Measurements from ENCODE around the gene ABI1.
A peak's percentile ranks its signal among the peaks of the same experiment; 100 is the strongest.

The ABI1 gene

DNA sequence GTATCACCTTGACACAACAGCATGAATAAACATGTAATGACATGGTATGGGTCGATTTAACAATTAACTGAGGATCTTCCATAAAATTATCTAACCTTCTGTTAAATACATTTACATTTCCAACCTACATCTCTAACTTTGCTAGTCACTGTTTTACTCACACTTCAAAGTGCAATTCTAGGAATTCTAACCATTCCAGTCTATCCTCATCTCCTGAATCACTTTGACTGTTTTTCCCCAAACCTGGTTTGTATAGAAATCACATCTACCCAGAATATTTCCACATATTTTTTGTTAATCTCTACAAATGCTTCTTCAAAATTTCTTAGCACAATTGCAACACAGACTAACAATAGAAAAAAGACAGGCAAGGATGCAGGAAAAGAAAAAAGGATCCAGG, 6.2 kb downstream of the ABI1 start:
- DNase-seq (ENCODE audit: low spot score), result no peak

DNA sequence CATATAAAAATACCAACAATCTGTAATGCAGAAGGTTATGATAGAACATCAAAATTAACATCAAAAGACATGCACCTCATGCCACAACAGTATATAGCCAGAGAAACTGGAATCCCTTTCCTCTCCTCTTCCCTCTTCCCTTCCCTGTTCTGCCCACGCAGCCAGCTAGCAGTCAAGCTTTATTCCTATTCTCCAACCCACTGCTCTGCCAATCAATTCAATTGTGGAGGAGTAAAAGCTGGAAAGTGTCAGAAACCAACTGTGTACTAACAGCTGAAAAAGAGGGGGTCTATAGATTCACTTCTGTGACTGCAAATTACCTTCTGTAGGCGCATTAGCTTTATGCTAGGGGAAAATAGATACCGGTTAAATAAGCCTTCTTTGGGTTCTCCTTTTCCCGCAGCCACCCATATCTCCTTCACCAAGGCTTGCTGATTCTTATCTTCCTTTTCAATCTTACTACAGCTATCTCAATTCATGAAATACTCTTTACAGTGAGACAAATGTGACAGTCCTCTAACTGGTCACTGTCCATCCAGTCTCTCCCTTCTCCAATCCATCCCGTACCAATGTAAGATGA, 16.3 kb downstream of the ABI1 start:
- no peak for DNase-seq (ENCODE audit: low spot score)

DNA sequence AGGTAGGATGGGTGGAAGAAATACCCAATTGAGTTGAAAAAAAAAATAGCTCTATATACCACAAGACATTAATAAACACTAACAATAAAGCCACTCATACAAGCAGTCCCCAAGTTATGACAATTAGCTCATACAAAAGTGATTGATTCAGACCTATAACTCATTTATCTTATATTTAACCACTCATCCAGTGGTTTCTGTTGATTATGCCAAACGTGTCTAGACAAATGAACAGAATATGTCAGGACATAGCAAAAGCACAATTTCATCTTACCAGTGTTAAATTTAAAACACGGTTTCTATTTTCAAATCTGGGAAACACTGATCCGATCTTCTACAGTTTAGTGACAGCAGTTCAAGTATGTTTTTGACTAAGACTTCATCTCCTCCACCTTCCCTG, 17.0 kb downstream of the ABI1 start:
- no peak for DNase-seq (ENCODE audit: low spot score)

DNA sequence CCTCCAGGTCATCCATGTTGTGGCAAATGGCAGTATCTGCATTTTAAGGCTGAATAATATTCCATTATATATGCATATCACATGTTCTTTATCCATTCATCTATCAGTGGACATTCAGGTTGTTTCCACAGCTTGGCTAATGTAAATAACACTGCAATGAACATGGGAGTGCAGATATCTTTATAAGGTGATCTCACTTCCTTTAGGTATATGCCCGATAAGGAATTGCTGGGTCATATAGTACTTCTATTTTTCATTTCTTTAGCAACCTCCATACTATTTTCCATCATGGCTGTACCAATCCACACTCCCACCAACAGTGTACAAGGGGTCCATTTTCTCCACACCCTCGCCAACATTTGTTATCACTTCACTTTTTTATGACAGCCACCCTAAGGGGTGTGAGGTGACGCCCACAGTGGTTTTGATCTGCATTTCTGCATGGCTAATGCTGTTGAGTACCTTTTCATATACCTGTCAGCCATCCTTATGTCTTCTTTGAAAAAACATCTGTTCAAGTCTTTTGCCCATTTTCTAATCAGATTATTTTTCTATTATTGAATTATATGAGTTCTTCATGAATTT, 18.9 kb downstream of the ABI1 start:
- no peak for DNase-seq (ENCODE audit: low spot score)

DNA sequence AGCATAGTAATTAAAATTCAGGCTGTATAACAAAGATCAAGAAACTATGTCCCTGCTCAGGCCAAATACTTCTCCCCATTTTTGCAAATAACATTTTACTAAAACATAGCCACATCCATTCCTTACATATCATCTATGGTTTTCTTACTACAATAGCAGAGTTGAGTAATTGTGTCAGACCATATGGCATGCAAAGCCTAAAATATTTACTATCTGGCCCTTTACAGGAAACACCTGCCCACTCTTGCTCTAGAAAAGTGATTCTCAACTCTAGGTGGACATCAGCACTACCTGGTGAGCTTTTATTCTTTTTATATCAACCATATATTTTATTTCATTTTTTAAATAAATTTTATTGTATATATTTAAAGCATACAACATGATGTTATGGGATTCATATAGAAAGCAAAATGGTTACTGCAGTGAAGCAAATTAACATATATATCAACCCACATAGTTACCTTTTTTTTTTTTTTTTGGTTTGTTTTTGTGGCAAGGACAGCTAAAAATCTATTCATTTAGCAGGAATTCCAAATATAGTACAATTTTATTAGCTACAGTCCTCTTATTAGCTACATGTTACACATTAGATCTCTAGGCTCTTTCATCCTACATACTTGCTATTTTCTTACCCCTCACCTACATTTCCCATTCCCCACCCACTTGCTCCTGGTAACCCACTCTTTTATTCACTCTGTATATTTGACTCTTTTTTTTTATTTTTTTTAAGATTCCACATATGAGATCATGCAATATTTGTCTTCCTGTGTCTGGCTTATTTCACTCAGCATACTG, 19.6 kb downstream of the ABI1 start:
- DNase-seq (ENCODE audit: low spot score), result no peak

DNA sequence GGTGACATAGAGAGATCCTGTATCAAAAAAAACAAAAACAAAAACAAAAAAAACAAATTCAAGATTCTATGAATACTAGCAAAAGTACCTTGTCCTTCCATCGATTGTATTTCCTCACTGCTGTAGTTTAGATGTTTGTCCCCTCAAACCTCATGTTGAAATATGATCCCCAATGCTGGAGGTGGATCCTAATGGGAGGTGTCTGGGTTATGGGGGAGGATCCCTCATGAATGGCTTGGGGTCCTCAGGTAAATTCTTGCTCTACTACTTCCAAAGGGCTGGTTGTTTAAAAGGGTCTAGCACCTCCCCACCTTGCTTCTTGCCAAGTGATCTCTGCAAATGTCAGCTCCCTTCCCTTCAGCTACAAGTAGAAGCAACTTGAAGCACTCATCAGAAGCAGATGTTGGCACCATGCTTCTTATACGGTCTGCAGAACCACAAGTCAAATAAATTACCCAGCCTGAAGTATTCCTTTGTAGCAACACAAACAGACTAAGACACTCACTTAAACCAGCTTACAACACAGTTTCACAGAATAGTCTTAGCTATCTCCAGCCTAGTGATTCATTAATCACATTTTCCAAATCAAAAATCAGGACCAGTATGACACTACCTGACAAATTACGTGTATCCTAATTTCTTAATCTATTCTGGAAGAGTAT, 20.7 kb downstream of the ABI1 start:
- DNase-seq (ENCODE audit: low spot score), result no peak

DNA sequence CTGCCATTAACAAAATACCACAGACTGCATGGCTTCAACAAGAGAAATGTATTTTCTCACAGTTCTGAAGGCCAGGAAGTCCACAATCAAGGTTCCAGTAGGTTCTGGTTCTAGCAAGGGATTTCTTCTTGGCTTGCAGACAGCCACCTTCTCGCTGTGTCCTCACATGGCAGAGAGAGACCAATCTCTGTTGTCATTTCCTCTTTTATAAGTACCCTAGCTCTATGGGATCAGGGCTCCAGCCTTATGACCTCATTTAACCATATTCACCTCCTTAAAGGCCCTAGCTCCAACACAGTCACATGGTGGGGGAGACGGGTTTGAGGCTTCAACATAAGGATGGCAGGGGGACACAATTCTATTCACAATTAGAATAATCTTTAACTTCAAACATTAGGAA, 23.6 kb downstream of the ABI1 start:
- no peak for DNase-seq (ENCODE audit: low spot score)

DNA sequence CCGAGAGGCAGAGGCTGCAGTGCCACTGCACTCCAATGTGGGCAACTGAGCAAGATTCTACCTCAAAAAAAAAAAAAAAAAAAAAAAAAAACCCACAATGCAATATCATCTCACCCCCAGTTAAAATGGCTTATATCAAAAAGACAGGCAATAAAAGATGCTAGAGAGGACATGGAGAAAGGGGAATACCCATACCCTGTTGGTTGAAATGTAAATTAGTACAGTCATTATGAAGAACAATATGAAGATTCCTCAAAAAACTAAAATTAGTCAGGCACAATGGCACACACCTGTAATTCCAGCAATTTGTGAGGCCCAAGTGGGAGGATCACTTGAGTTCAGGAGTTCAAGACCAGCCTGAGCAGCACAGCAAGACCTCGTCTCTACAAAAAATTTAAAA, 25.7 kb downstream of the ABI1 start:
- no peak for DNase-seq (ENCODE audit: low spot score)

DNA sequence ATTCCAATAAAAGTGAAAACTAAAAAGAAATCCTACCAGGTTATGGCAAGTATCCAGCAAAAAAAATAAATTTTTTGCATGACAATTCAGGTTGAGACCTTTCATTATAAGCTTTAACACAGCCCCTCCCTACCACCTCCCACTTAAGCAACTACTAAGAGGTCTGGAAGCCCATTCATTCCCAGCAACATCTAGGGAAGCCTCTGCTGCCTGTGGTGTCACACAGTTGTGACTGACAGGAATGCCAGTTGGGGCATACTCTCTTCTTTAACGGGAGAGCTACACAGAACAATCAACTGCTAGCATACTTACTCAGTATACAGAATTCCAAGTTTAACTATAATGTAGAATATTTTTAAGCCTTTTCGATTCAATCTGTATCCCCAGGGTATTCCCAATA, 27.8 kb downstream of the ABI1 start:
- no peak for DNase-seq (ENCODE audit: low spot score)

DNA sequence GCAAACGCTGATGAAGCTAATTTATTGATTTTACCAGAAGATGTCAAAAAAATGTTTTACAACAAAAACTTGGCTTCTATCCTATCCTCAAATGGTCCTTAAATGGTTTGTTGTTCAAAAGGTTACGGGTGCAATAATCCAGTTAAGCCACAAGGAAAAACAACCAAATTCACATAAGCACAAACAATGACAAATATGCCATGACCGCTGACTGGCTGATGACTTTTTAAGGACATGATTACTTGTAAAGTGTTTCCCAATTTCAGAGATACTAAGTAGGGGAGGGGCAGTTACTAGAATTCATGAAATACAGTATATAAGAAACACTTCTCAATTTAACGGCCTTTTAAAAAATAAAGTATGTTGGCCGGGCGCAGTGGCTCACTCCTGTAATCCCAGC, 28.8 kb downstream of the ABI1 start:
- DNase-seq (ENCODE audit: low spot score), result no peak

DNA sequence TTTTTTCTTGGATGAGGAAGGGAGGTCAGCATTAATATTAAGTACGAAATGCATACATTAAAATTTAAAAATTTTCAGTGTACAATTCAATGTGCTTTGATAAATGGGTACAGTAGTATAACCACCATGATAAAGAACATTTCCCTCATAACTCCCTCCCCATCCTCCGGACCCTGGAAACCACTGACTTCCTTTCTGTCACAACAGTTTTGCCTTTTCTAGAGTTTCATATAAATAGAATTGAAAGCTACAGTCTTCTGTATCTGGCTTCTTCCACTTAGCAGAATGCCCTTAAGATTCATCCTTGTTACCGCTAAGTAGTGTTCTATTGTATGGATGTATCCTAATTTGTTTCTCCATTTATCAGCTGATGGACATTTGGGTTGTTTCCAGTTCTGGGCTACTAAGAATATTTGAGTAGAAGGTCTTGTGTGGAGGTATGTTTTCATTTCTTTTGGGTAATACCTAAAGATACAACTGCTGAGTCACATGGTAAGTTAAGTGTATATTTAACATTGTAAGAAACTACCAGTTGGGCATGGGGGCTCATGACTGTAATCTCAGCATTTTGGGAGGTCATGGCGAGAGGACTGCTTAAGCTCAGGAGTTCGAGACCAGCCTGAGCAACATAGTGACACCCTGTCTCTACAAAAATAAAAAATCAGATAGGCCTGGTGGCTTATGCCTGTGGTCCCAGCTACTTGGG, 30.8 kb downstream of the ABI1 start:
- no peak for DNase-seq (ENCODE audit: low spot score)

DNA sequence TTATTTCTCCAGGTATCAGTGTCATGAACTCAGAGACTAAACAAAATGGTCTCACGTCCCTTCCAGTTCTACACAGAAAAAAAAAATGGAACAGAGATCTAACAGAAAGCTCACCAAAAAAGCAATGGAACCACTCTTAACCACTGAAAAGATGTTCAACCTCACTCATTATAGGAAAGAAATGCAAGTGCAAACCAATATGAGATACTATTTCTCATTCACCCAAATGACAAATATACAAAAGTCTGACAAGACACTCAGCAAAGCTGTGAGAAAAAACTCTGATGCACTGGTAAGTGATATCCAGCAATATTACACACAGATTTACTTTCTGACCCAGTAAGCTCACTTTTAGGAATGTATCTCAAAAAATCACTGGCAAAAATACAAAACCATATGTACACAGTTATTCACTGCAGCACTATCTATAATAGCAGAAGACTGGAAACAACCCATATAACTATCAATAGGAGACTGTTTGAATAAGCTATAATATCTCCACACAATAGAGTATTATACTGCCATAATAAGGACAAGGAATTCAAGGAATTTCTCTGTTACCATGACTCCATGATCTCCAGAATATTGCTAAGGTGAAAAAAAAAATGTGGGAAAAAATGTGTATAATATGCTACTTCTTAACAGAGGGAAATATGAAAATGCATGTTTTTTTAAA, 36.6 kb downstream of the ABI1 start:
- no peak for DNase-seq (ENCODE audit: low spot score)

DNA sequence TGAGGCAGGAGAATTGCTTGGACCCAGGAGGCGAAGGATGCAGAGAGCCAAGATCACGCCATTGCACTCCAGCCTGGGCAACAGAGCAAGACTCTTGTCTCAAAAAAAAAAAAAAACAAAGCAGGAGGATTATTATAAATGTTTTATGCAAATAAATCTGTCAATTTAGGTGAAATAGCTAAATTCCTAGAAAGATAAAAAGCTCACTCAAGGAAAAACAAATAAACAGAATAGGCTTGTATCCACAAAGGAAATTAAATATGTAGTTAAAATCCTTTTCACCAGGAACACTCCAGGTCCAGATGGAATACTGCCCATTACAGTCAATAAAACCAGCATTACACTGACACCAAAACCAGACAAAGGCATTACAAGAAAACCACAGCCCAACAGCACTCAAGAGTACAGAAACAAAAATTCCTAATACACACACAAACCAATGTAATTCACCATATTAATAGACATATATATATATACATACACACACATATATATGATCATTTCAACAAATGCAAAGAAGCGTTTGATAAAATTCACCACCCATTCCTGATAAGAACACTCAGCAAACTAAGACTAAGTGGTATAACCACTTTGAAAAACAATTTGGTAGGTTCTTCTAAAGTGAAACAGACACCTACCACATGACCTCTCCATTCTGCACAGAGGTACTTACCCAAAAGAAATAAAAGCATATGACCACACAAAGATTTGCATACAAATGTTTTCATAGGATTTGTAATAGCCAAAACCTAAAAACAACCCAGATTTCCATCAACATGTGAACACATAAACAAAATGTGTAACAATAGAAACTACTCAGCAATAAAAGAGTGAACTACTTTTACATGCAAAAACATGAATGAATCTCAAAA, 38.8 kb downstream of the ABI1 start:
- DNase-seq (ENCODE audit: low spot score), result no peak

DNA sequence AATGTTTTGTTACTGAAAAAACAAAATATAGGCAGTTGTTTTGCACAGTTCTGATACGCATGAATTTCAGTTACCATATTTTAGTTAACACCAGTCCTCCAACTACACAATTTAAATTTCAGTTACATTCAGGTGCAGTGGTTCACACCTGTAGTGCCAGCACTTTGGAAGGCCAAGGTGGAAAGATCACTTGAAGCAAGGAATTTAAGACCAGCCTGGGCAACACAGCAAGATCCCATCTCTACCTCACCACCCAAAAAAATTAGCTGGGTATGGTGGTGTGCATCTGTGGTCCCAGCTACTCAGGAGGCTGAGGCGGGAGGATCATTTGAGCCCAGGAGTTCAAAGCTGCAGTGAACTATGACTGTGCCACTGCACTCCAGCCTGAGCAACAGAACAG, 45.3 kb downstream of the ABI1 start:
- no peak for DNase-seq (ENCODE audit: low spot score)

DNA sequence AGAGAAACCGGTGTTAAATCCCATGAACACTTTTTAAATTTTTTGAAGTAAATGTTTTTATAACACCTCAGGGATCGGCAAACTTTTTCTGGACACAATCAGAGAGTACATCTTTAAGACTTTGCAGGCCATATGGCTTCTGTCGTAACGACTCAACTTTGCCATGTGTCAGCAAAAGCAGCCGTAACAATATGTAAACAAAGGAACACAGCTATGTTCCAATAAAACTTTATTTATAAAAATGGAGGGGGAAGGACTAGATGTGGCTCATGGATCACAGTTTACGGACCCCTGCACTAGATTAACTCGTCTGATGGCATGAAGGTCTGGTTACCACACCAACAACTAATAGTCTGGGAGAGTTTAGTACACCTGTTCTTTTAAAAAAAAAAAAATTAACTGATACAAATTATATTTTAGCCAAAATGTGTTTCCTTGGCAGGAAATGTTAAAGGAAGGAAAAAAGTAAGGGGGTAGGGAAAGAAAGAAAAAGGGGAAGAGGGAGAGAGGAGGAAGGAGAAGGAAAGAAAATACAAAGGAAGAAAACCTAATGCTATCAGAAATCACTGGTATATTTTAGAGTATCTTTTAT, 50.2 kb downstream of the ABI1 start:
- peak; percentile 38 for DNase-seq (ENCODE audit: low spot score)

DNA sequence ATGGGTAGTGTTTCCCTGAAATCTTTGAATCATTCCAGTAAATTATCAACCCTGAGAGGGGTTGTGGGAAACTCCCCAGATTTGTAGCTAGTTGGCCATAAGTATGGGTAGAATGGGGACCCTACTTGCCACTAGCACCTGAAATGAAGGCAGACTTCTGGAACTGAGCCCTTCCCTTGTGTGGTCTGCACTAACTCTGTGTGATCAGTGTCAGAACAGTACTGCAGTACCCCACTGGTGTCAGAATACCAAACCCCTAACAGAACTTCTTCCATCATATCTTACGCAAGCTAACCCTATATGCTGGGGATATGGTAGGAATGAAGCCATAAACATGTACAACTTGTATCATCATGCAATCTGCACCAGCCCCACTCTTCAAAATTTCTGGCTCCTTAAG, 50.8 kb downstream of the ABI1 start:
- DNase-seq (ENCODE audit: low spot score), result no peak

DNA sequence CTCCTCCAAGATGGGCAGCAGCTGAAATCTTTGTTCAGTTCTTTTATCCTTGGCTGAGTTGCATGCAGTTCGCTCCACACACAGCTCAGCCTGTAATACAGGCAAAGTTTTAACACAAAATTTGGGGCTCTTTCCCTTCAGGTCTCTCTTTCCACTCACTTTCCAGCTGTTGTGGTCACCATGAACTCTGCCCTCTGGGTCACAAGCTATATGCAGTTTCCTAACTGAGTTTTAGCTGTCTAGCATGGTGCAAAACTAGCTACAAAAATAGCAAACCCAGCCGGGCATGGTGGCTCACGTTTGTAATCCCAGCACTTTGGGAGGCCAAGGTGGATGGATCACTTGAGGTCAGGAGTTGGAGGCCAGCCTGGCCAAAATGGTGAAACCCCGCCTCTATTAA, 53.2 kb downstream of the ABI1 start:
- DNase-seq (ENCODE audit: low spot score), result no peak

DNA sequence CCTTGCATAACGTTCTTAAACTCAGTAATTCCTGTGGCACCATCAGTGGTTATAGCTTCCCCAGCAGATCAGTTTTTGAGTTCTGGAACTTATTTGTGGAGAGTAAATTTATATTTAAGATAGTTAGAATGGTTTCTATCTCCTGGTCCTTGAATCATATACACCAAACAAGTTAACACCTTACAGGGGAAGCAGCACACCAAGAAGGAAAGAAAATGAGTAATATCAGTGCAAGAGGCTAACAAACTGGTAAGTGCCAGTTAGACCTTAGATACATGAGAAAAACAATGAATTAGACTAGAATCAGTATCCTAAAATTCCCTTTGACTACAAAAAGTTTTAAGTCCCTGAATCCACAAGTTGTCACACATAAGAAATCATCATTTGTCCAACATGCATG, 54.2 kb downstream of the ABI1 start:
- DNase-seq (ENCODE audit: low spot score), result no peak

DNA sequence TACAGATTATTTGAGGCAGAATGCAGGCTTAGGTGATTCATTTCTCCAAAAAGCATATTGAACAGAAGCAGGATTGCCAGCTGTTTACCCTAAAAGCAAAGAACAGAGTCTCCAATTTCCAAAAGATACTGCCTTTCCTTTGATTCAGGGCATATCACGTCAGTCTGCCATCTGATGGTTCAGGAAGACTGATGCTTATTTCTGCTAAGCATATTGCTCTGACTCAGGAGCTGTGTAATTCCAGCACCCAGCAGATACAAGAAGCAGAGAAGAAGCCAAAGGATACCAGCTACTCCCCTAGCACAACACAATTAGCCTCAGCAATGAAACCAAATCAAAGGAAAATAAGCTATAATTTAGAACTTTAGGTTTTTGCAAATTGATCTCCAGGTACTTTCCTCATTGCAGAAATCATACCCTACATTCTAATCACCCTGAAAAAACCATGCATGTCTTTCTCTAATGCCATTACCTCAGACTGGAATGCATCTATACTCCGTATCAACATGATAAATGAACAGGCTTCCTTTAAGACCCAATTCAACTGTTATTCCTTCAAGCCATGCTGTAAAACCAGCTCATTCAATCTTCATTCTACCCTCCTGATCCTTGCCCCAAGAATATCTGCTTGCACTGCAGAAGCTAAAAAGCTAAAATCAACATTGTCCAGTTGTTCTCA, 55.1 kb downstream of the ABI1 start:
- peak; percentile 51 for DNase-seq (ENCODE audit: low spot score)

Measured in RKO (cell line).